Gastroesophageal sphincter (tissue), 3 donors: Measurements from ENCODE around the gene FBXL20.

ENCODE experiments used
- POLR2A ChIP-seq, 2 donors: fragments of 450-650 bp; IDR thresholded peaks; one replicate each; pipeline ENCODE4 v1.6.1; 2017; ENCODE audit warnings: antibody characterized with exemption in 2 of 2, mild to moderate bottlenecking in 2 of 2, moderate library complexity in 1 of 2
- POLR2AphosphoS5 ChIP-seq: sonication (generic); formaldehyde crosslinking; IDR thresholded peaks from one replicate; pipeline ENCODE4 v1.6.1; 2017; ENCODE audit warnings: antibody characterized with exemption
- TF ChIP-seq, protein P1 (sequence below), 4 experiments: fragments of 200-600 bp in 2 of 4; fragments of 450-650 bp in 2 of 4; sonication (generic) in 1 of 4; IDR thresholded peaks; one replicate each; pipeline ENCODE4 v1.5.1; 2017 to 2019; ENCODE audit warnings: antibody characterized with exemption in 4 of 4, mild to moderate bottlenecking in 2 of 4, moderate library complexity in 2 of 4

- TF ChIP-seq, protein P1, sequence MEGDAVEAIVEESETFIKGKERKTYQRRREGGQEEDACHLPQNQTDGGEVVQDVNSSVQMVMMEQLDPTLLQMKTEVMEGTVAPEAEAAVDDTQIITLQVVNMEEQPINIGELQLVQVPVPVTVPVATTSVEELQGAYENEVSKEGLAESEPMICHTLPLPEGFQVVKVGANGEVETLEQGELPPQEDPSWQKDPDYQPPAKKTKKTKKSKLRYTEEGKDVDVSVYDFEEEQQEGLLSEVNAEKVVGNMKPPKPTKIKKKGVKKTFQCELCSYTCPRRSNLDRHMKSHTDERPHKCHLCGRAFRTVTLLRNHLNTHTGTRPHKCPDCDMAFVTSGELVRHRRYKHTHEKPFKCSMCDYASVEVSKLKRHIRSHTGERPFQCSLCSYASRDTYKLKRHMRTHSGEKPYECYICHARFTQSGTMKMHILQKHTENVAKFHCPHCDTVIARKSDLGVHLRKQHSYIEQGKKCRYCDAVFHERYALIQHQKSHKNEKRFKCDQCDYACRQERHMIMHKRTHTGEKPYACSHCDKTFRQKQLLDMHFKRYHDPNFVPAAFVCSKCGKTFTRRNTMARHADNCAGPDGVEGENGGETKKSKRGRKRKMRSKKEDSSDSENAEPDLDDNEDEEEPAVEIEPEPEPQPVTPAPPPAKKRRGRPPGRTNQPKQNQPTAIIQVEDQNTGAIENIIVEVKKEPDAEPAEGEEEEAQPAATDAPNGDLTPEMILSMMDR (IDR thresholded peaks at IDR 0.05) = no peak
- TF ChIP-seq POLR2AphosphoS5 (no peak), POLR2A (IDR thresholded peaks at IDR 0.05) (no peak)
Observed at GRCh38 chr17:39283896-39284295, 117.5 kb downstream of the FBXL20 start.
